ENCODE results near the gene HAUS6. TPM values are rescaled to one million over a fixed set of nuclear protein-coding genes. Genes with fewer than 3 reads are reported as not detected.

Gene HAUS6
- total and polyA plus RNA-seq, 2 of the 4 experiments (the other 2 are of a cell fraction) = 5.8 to 13.3 TPM

GRCh38 chr9:19028835-19029451, 73.8 kb downstream of the HAUS6 start:
- ATAC-seq (ENCODE audit: low read depth) = peak; percentile 95
- intact Hi-C loops (cut with micrococcal nuclease) = loop anchor here (1.0 to 10.0 kb wide), 5 partner anchors 428 to 1504 kb away; no protein-coding TSS in a partner anchor

More at GRCh38 chr9:19028835-19029451, 73.8 kb downstream of the HAUS6 start:
- WGBS, 2 experiments (ENCODE audit: extremely low coverage in 2 of 2, insufficient read length in 1 of 2) = no CpG with 5 or more reads among the region's 8 CpGs
- no peak overlapping the region for H2BK15ac ChIP-seq (ENCODE audit: low read depth, low read length)
- in situ Hi-C loops (cut with MboI; ENCODE audit: low sequenced_read_pairs) (loop anchor here (5.0 to 25.0 kb wide), 2 partner anchors 772 to 1492 kb away; no protein-coding TSS in a partner anchor), dilution Hi-C loops (cut with HindIII; ENCODE audit: low sequenced_read_pairs, unreplicated experiment) (no loop called here)
- H3K27ac ChIP-seq (ENCODE audit: insufficient read depth, low read length) = no peak overlapping the region
- no peaks in the 10 kb centered on the region for H3K9me3 ChIP-seq (ENCODE audit: control insufficient read depth, insufficient read depth, low read length)
- no peaks in the 10 kb centered on the region for H3K79me1 ChIP-seq (ENCODE audit: low read depth in 1 of 2, low read length in 2 of 2)
- no peaks in the 10 kb centered on the region for H3K4me1 ChIP-seq (ENCODE audit: control insufficient read depth, insufficient read depth, low read length)
- DNase-seq = peak; percentile 75
- CTCF ChIA-PET = interaction anchor here (0.6 to 2.4 kb wide), 14 partner anchors 149 to 1504 kb away, joined by 3 to 21 read pairs (median 4); no protein-coding TSS in a partner anchor
- no peaks in the 10 kb centered on the region for H4K20me1 ChIP-seq (ENCODE audit: insufficient read depth, low read length)
- no peak overlapping the region for H2BK20ac ChIP-seq (ENCODE audit: low read depth, low read length)
- H3K9me1 ChIP-seq (ENCODE audit: insufficient read depth, low read length) = no peaks in the 10 kb centered on the region
- no peak overlapping the region for H3K23ac ChIP-seq (ENCODE audit: low read depth, low read length)
- BruUV-seq (replicated peaks) = no TSS peak
- H2AK5ac ChIP-seq (ENCODE audit: low read depth, low read length) = no peak overlapping the region
- POLR2A ChIA-PET (ENCODE audit: unreplicated experiment) = no interaction called here
- H4K91ac ChIP-seq (ENCODE audit: insufficient read depth, low read depth, low read length) = no peak overlapping the region
- no peak overlapping the region for H2BK120ac ChIP-seq (ENCODE audit: low read depth, low read length)
- no peaks in the 10 kb centered on the region; the same call in 1 of the 2 replicates for H3K27me3 ChIP-seq (ENCODE audit: control insufficient read depth, insufficient read depth, low read length)
- no peak overlapping the region for H3K14ac ChIP-seq (replicated peaks; ENCODE audit: low read depth, low read length)
- TF ChIP-seq RFX5 (IDR thresholded peaks at IDR 0.05; ENCODE audit: low read depth, low read length) (no peak), RAD21 (IDR thresholded peaks at IDR 0.05; ENCODE audit: low read length) (peak; percentile 86), BHLHE40 (IDR thresholded peaks at IDR 0.05; ENCODE audit: low read depth, low read length) (no peak), CHD1 (IDR thresholded peaks at IDR 0.05; ENCODE audit: low read depth, low read length) (no peak), FOS (IDR thresholded peaks at IDR 0.05; ENCODE audit: low read depth, low read length) (no peak), MAZ (IDR thresholded peaks at IDR 0.05; ENCODE audit: borderline replicate concordance, low read depth, low read length) (no peak), USF2 (IDR thresholded peaks at IDR 0.05; ENCODE audit: low read depth, low read length) (no peak), MAFK (IDR thresholded peaks at IDR 0.05; ENCODE audit: low read depth, low read length) (no peak), CEBPB (IDR thresholded peaks at IDR 0.05; ENCODE audit: low read depth, low read length) (no peak), RCOR1 (IDR thresholded peaks at IDR 0.05; ENCODE audit: insufficient replicate concordance, low read length) (no peak), SMC3 (IDR thresholded peaks at IDR 0.05; ENCODE audit: low read depth, low read length) (peak; percentile 90), POLR2A (IDR thresholded peaks at IDR 0.05; ENCODE audit: low read depth, low read length) (no peak), MXI1 (IDR thresholded peaks at IDR 0.05; ENCODE audit: borderline replicate concordance, low read depth, low read length) (no peak), NFE2L2 (IDR thresholded peaks at IDR 0.05; ENCODE audit: low read depth, low read length) (no peak)
- TF ChIP-seq, protein P1, sequence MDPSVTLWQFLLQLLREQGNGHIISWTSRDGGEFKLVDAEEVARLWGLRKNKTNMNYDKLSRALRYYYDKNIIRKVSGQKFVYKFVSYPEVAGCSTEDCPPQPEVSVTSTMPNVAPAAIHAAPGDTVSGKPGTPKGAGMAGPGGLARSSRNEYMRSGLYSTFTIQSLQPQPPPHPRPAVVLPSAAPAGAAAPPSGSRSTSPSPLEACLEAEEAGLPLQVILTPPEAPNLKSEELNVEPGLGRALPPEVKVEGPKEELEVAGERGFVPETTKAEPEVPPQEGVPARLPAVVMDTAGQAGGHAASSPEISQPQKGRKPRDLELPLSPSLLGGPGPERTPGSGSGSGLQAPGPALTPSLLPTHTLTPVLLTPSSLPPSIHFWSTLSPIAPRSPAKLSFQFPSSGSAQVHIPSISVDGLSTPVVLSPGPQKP (IDR thresholded peaks at IDR 0.05; ENCODE audit: borderline replicate concordance, low read depth, low read length) = no peak
- TF ChIP-seq, protein P2, sequence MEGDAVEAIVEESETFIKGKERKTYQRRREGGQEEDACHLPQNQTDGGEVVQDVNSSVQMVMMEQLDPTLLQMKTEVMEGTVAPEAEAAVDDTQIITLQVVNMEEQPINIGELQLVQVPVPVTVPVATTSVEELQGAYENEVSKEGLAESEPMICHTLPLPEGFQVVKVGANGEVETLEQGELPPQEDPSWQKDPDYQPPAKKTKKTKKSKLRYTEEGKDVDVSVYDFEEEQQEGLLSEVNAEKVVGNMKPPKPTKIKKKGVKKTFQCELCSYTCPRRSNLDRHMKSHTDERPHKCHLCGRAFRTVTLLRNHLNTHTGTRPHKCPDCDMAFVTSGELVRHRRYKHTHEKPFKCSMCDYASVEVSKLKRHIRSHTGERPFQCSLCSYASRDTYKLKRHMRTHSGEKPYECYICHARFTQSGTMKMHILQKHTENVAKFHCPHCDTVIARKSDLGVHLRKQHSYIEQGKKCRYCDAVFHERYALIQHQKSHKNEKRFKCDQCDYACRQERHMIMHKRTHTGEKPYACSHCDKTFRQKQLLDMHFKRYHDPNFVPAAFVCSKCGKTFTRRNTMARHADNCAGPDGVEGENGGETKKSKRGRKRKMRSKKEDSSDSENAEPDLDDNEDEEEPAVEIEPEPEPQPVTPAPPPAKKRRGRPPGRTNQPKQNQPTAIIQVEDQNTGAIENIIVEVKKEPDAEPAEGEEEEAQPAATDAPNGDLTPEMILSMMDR (conservative IDR thresholded peaks at IDR 0.05; ENCODE audit: low read depth, low read length) = peak; percentile 83
- H2AFZ ChIP-seq (replicated peaks; ENCODE audit: low read length, poor library complexity) = no peak overlapping the region
- no peak overlapping the region for H3K9ac ChIP-seq (ENCODE audit: low read depth, low read length)
- H3K4me2 ChIP-seq (ENCODE audit: low read depth, low read length) = no peak overlapping the region
- no peak overlapping the region for H2BK5ac ChIP-seq (ENCODE audit: low read depth, low read length, poor library complexity, severe bottlenecking)
- H2AK9ac ChIP-seq (replicated peaks; ENCODE audit: low read depth, low read length, poor library complexity) = no peak overlapping the region
- no peak overlapping the region for H3K18ac ChIP-seq (ENCODE audit: low read depth, low read length)
- H3K56ac ChIP-seq (ENCODE audit: extremely low read depth, insufficient read depth, low read length) = no peak overlapping the region
- no peak overlapping the region for H4K5ac ChIP-seq (ENCODE audit: low read depth, low read length)
- H3K36me3 ChIP-seq (ENCODE audit: control insufficient read depth, insufficient read depth, low read length) = no peaks in the 10 kb centered on the region
- H4K8ac ChIP-seq (ENCODE audit: low read depth in 2 of 2, low read length in 2 of 2) = no peak overlapping the region
- H3K4me3 ChIP-seq (ENCODE audit: insufficient read depth, low read depth, low read length) = no peak overlapping the region
- H3K4ac ChIP-seq (ENCODE audit: low read depth, low read length) = no peak overlapping the region

Data from IMR-90 (cell line).